LNCaP clone FGC (cell line): ENCODE measurements around the gene GAS6.

Experiments used
- DNase-seq: peaks from one replicate; pipeline ENCODE4 v3.0.0-alpha.2; 2011; ENCODE audit warnings: low read depth
- H3K4me3 ChIP-seq: 2 replicates; pipeline ENCODE4 v1.5.1; 2011; ENCODE audit warnings: mild to moderate bottlenecking, low read depth, low read length, control low read depth
- CTCF ChIP-seq: IDR thresholded peaks from 2 replicates; pipeline ENCODE4 v1.5.1; 2012; ENCODE audit warnings: mild to moderate bottlenecking; ENCODE audit not compliant: control insufficient read depth, insufficient read depth; ENCODE audit errors: extremely low read depth

Gene GAS6

GRCh38 chr13:113813070-113813748 lies 50.7 kb downstream of the GAS6 start:
- TF ChIP-seq CTCF = no peak
- DNase-seq = no peak
- no peak overlapping the region for H3K4me3 ChIP-seq

- no peak for TF ChIP-seq CTCF
- H3K4me3 ChIP-seq = no peak overlapping the region
- no peak for DNase-seq
Measured at GRCh38 chr13:113812178-113813040, 51.5 kb downstream of the GAS6 start.

GRCh38 chr13:113811081-113811928 lies 52.6 kb downstream of the GAS6 start:
- TF ChIP-seq CTCF = no peak
- DNase-seq = no peak
- H3K4me3 ChIP-seq = no peak overlapping the region

- DNase-seq = no peak
- no peak for TF ChIP-seq CTCF
- no peak overlapping the region for H3K4me3 ChIP-seq
Measured at GRCh38 chr13:113810640-113811039, 53.2 kb downstream of the GAS6 start.

GRCh38 chr13:113809934-113810333 lies 53.9 kb downstream of the GAS6 start:
- H3K4me3 ChIP-seq = no peak overlapping the region
- TF ChIP-seq CTCF = no peak
- no peak for DNase-seq

GRCh38 chr13:113808058-113808834 lies 55.6 kb downstream of the GAS6 start:
- TF ChIP-seq CTCF = no peak
- no peak for DNase-seq
- no peak overlapping the region for H3K4me3 ChIP-seq
